Left ventricle myocardium inferior (tissue), 1 donor: ENCODE results near the gene COMMD10. TPM values are rescaled to one million over a fixed set of nuclear protein-coding genes. Genes with fewer than 3 reads are reported as not detected.

ENCODE experiments used
- DNase-seq: peaks from one replicate; pipeline ENCODE4 v3.0.0-alpha.2; 2020
- H3K27ac ChIP-seq: fragments of 200-600 bp; replicated peaks from 2 replicates; pipeline ENCODE4 v1.8.0; 2021
- H3K27me3 ChIP-seq: fragments of 200-600 bp; 2 replicates; pipeline ENCODE4 v1.8.0; 2021; ENCODE audit warnings: low read depth
- H3K36me3 ChIP-seq: fragments of 200-600 bp; 2 replicates; pipeline ENCODE4 v1.8.0; 2021
- H3K4me1 ChIP-seq: fragments of 200-600 bp; 2 replicates; pipeline ENCODE4 v1.8.0; 2021
- H3K4me3 ChIP-seq: fragments of 200-600 bp; 2 replicates; pipeline ENCODE4 v1.8.0; 2021; ENCODE audit warnings: mild to moderate bottlenecking, moderate library complexity
- H3K9me3 ChIP-seq: fragments of 200-600 bp; replicated peaks from 2 replicates; pipeline ENCODE4 v1.8.0; 2021
- intact Hi-C: fragments of 100-400 bp; cut with micrococcal nuclease; formaldehyde crosslinking; loops from one replicate; pipeline ENCODE4 v1.11.0; 2022
- total RNA-seq: library from RNA; stranded (reverse); fragmentation: NEBNext Ultra II Directional; extraction: Animal tissue kit (Norgen Biotek cat#: 25700); gene quantifications from one replicate; pipeline ENCODE4 v1.2.1, GENCODE V29; 2021
- TF ChIP-seq, protein P1 (sequence below): fragments of 200-600 bp; IDR thresholded peaks from 2 replicates; pipeline ENCODE4 v1.8.0; 2021; ENCODE audit warnings: antibody characterized with exemption, mild to moderate bottlenecking, borderline replicate concordance
- donor health status: DM: no; HTN: yes; CAD: no; lungs with severe emphysema.

COMMD10 gene
- total RNA-seq, 1 donor from 2014 or later = 39.4 TPM

DNA sequence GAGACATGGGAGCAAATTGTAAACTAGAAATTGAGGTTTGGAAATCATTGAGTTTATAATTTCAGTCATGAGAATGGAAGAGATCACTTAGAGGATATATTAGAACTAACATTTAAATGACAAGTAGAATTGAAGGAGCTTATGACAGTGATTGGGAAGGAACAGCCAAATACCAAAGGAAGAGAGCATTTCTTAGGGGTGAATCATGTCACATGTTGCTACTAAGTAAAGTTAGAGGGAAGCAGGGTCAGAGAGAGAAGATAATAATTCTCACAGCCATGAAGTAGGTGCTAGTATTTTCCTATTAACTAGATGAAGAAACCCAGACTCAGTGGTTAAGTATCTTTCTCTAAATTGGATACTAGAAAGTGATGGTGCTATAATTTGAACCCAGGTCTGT, 59.3 kb downstream of the COMMD10 start:
- Histone ChIP-seq H3K4me3 (no peak overlapping the region), H3K27me3 (no peaks in the 10 kb centered on the region), H3K36me3 (no peaks in the 10 kb centered on the region), H3K9me3 (peaks cover 9% of the 10 kb centered on the region), H3K4me1 (peaks cover 7% of the 10 kb centered on the region), H3K27ac (no peak overlapping the region)
- TF ChIP-seq, protein P1, sequence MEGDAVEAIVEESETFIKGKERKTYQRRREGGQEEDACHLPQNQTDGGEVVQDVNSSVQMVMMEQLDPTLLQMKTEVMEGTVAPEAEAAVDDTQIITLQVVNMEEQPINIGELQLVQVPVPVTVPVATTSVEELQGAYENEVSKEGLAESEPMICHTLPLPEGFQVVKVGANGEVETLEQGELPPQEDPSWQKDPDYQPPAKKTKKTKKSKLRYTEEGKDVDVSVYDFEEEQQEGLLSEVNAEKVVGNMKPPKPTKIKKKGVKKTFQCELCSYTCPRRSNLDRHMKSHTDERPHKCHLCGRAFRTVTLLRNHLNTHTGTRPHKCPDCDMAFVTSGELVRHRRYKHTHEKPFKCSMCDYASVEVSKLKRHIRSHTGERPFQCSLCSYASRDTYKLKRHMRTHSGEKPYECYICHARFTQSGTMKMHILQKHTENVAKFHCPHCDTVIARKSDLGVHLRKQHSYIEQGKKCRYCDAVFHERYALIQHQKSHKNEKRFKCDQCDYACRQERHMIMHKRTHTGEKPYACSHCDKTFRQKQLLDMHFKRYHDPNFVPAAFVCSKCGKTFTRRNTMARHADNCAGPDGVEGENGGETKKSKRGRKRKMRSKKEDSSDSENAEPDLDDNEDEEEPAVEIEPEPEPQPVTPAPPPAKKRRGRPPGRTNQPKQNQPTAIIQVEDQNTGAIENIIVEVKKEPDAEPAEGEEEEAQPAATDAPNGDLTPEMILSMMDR = no peak
- DNase-seq = no peak
- intact Hi-C loops = no loop called here

GRCh38 chr5:116144991-116145390, 60.2 kb downstream of the COMMD10 start:
- H3K4me3 ChIP-seq = no peak overlapping the region
- H3K27ac ChIP-seq = no peak overlapping the region
- intact Hi-C loops = no loop called here
- TF ChIP-seq, protein P1 = no peak
- DNase-seq = no peak
- H3K36me3 ChIP-seq = no peaks in the 10 kb centered on the region
- no peaks in the 10 kb centered on the region for H3K27me3 ChIP-seq
- H3K4me1 ChIP-seq = peaks cover 7% of the 10 kb centered on the region
- H3K9me3 ChIP-seq = peaks cover 9% of the 10 kb centered on the region

DNA sequence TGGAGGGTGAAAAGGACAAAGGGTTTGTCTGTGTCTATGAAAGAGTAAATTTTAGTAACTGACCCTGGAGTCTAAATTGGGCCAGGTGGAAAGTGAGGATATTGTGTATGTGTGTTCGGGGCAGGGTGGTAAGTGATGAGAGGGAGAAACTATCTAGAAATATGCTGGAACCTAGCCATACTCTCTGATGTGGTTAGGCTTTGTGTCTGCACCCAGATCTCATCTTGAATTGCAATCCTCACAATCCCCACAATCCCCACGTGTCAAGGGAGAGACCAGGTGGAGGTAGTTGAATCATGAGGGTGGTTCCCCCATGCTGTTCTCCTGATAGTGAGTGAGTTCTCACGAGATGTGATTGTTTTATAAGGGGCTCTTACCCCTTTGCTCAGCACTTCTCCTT, 60.6 kb downstream of the COMMD10 start:
- Histone ChIP-seq H3K27ac (no peak overlapping the region), H3K4me3 (no peak overlapping the region), H3K27me3 (no peaks in the 10 kb centered on the region), H3K9me3 (peaks cover 9% of the 10 kb centered on the region), H3K36me3 (no peaks in the 10 kb centered on the region), H3K4me1 (peaks cover 7% of the 10 kb centered on the region)
- intact Hi-C loops = no loop called here
- TF ChIP-seq, protein P1 = no peak
- no peak for DNase-seq

DNA sequence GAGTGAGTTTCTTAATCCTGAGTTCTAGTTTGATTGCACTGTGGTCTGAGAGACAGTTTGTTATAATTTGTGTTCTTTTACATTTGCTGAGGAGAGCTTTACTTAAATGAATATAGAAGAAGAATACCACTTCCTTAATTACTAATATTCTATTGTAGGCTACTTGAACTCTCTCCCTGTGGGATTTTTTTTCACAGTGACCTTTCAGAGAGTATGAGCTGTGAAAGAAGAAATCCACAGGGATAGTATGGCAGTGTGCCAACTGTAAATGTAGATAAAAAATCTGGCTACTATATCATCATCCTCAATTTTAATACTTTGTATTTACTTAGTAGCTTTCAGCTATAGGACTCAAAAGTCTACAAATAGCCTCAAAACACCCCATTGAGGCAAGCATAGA, 67.3 kb downstream of the COMMD10 start:
- Histone ChIP-seq H3K4me3 (no peak overlapping the region), H3K4me1 (peaks cover 30% of the 10 kb centered on the region), H3K27me3 (no peaks in the 10 kb centered on the region), H3K9me3 (peaks cover 4% of the 10 kb centered on the region), H3K36me3 (no peaks in the 10 kb centered on the region), H3K27ac (no peak overlapping the region)
- DNase-seq = no peak
- intact Hi-C loops = no loop called here
- TF ChIP-seq, protein P1 = no peak

- H3K36me3 ChIP-seq = no peaks in the 10 kb centered on the region
- H3K4me3 ChIP-seq = no peak overlapping the region
- DNase-seq = no peak
- no peaks in the 10 kb centered on the region for H3K27me3 ChIP-seq
- intact Hi-C loops = no loop called here
- no peak overlapping the region for H3K27ac ChIP-seq
- H3K4me1 ChIP-seq = peaks cover 30% of the 10 kb centered on the region
- TF ChIP-seq, protein P1 = no peak
- peaks cover 3% of the 10 kb centered on the region for H3K9me3 ChIP-seq
Measured at GRCh38 chr5:116153687-116154174, 68.9 kb downstream of the COMMD10 start.
